GM10266 (cell line): ENCODE measurements around the gene CASP7.

Source experiments
- DNase-seq: peaks from one replicate; pipeline ENCODE4 v3.0.0; 2012; ENCODE audit errors: extremely low spot score
- CTCF ChIP-seq: IDR thresholded peaks from 2 replicates; pipeline ENCODE4 v1.5.1; 2012; ENCODE audit warnings: mild to moderate bottlenecking, low read depth; ENCODE audit not compliant: control insufficient read depth, insufficient read depth; ENCODE audit errors: missing control alignments

CASP7 gene

GRCh38 chr10:113687037-113687436, 7.3 kb downstream of the CASP7 start:
- no peak for DNase-seq
- no peak for TF ChIP-seq CTCF

- no peak for DNase-seq
- no peak for TF ChIP-seq CTCF
Observed at GRCh38 chr10:113689057-113689456, 9.3 kb downstream of the CASP7 start.

GRCh38 chr10:113689574-113689973, 9.9 kb downstream of the CASP7 start:
- DNase-seq = no peak
- no peak for TF ChIP-seq CTCF

- no peak for TF ChIP-seq CTCF
- no peak for DNase-seq
Observed at GRCh38 chr10:113690749-113691148, 11.0 kb downstream of the CASP7 start.

GRCh38 chr10:113691381-113691780, 11.7 kb downstream of the CASP7 start:
- no peak for TF ChIP-seq CTCF
- DNase-seq = no peak

GRCh38 chr10:113692271-113692670, 12.6 kb downstream of the CASP7 start:
- TF ChIP-seq CTCF = no peak
- DNase-seq = no peak

GRCh38 chr10:113693348-113693747, 13.6 kb downstream of the CASP7 start:
- no peak for DNase-seq
- TF ChIP-seq CTCF = no peak
